SK-N-SH (cell line): ENCODE results near the gene PROSER3. TPM values are rescaled to one million over a fixed set of nuclear protein-coding genes. Genes with fewer than 3 reads are reported as not detected.

Source experiments
- CTCF ChIA-PET: fragments of 300-600, 350-600 bp; formaldehyde crosslinking; extraction: SDS; loops from one replicate; lab custom pipeline; 2021; lab: Yijun Ruan, JAX
- POLR2A ChIA-PET: fragments of 350-600 bp; sonication (Branson Sonifier 250); formaldehyde crosslinking; extraction: SDS; loops from one replicate; lab custom pipeline; 2020; ENCODE audit warnings: antibody characterized with exemption, inconsistent platforms; lab: Yijun Ruan, JAX
- DNase-seq: peaks from one replicate; pipeline ENCODE4 v3.0.0; 2012
- H2AFZ ChIP-seq: fragments of 200-600 bp; sonication (generic); 2 replicates; pipeline ENCODE4 v1.8.1; 2016; ENCODE audit warnings: antibody characterized with exemption, mild to moderate bottlenecking, low read depth
- H3F3A ChIP-seq: fragments of 200-600 bp; sonication (generic); replicated peaks from 2 replicates; pipeline ENCODE3; 2016; ENCODE audit warnings: antibody characterized with exemption, mild to moderate bottlenecking; ENCODE audit not compliant: insufficient read depth
- H3K27ac ChIP-seq, 2 experiments: fragments of 200-500 bp in 1 of 2; fragments of 200-600 bp in 1 of 2; sonication (Bioruptor generic) in 1 of 2; sonication (generic), shearing (Covaris generic) in 1 of 2; 2 replicates each; pipeline versions ENCODE4 v1.5.1 to v1.6.1; 2014 to 2016; ENCODE audit warnings: low read depth in 2 of 2, inconsistent platforms in 1 of 2, low read length in 1 of 2, mild to moderate bottlenecking in 1 of 2, mixed read lengths in 1 of 2
- H3K27me3 ChIP-seq: fragments of 200-600 bp; sonication (generic), shearing (Covaris generic); 2 replicates; pipeline ENCODE4 v1.6.1; 2016; ENCODE audit warnings: mixed run types; ENCODE audit not compliant: insufficient read depth
- H3K36me3 ChIP-seq, 2 experiments: fragments of 200-500 bp in 1 of 2; fragments of 200-600 bp in 1 of 2; sonication (Bioruptor generic) in 1 of 2; sonication (generic) in 1 of 2; replicated peaks in 1 of 2; 2 replicates each; pipeline versions ENCODE3 to v1.5.1; 2014 to 2016; ENCODE audit warnings: low read length in 1 of 2, mild to moderate bottlenecking in 1 of 2; ENCODE audit not compliant: insufficient read depth in 2 of 2, control insufficient read depth in 1 of 2
- H3K4me1 ChIP-seq, 2 experiments: fragments of 200-500 bp in 1 of 2; fragments of 200-600 bp in 1 of 2; sonication (Bioruptor generic) in 1 of 2; sonication (generic), shearing (Covaris generic) in 1 of 2; 2 replicates each; pipeline versions ENCODE4 v1.5.1 to v1.6.1; 2014 to 2016; ENCODE audit warnings: low read depth in 1 of 2, low read length in 1 of 2, mixed run types in 1 of 2; ENCODE audit not compliant: insufficient read depth in 2 of 2, control insufficient read depth in 1 of 2
- H3K4me2 ChIP-seq: fragments of 200-600 bp; sonication (generic), shearing (Covaris generic); 2 replicates; pipeline ENCODE4 v1.6.1; 2017; ENCODE audit warnings: mixed run types
- H3K4me3 ChIP-seq, 2 experiments: fragments of 200-500 bp in 1 of 2; fragments of 200-600 bp in 1 of 2; sonication (Bioruptor generic) in 1 of 2; sonication (generic), shearing (Covaris generic) in 1 of 2; 2 replicates each; pipeline versions ENCODE4 v1.5.1 to v1.8.1; 2014 to 2016; ENCODE audit warnings: low read depth in 2 of 2, inconsistent platforms in 1 of 2, low read length in 1 of 2, mild to moderate bottlenecking in 1 of 2, mixed read lengths in 1 of 2, moderate library complexity in 1 of 2
- H3K79me2 ChIP-seq: fragments of 200-600 bp; sonication (generic); 2 replicates; pipeline ENCODE4 v1.8.1; 2017; ENCODE audit warnings: mild to moderate bottlenecking; ENCODE audit not compliant: insufficient read depth
- H3K9ac ChIP-seq: fragments of 200-600 bp; sonication (generic); 2 replicates; pipeline ENCODE4 v1.6.1; 2017; ENCODE audit warnings: mixed run types
- H3K9me2 ChIP-seq: fragments of 200-600 bp; sonication (generic); 2 replicates; pipeline ENCODE4 v1.6.1; 2017; ENCODE audit warnings: mixed run types
- H3K9me3 ChIP-seq: fragments of 200-600 bp; sonication (generic); 2 replicates; pipeline ENCODE4 v1.6.1; 2017; ENCODE audit warnings: mixed run types, mild to moderate bottlenecking, moderate library complexity
- H4K20me1 ChIP-seq: fragments of 200-600 bp; sonication (generic); 2 replicates; pipeline ENCODE4 v1.6.1; 2017; ENCODE audit warnings: mild to moderate bottlenecking, mixed run types; ENCODE audit not compliant: insufficient read depth
- CHD2 ChIP-seq: fragments of 150-350 bp; IDR thresholded peaks from 2 replicates; pipeline ENCODE4 v1.6.1; 2018; ENCODE audit warnings: low read length; ENCODE audit not compliant: partially characterized antibody
- CTCF ChIP-seq: fragments of 200-600 bp; sonication (generic); IDR thresholded peaks from 2 replicates; pipeline ENCODE4 v1.6.1; 2017; ENCODE audit warnings: antibody characterized with exemption, mild to moderate bottlenecking, moderate library complexity
- EZH2phosphoT487 ChIP-seq: fragments of 200-600 bp; sonication (generic); IDR thresholded peaks from 2 replicates; pipeline ENCODE4 v1.6.1; 2017; ENCODE audit warnings: low read depth, mixed run types, mild to moderate bottlenecking, antibody characterized with exemption, moderate library complexity, borderline replicate concordance
- FOSL2 ChIP-seq: IDR thresholded peaks from 2 replicates; pipeline ENCODE4 v1.4.0; 2012; ENCODE audit warnings: low read depth, mild to moderate bottlenecking, moderate library complexity, borderline replicate concordance
- FOXM1 ChIP-seq: IDR thresholded peaks from 2 replicates; pipeline ENCODE4 v1.4.0; 2012; ENCODE audit warnings: low read depth, mild to moderate bottlenecking
- GABPA ChIP-seq: IDR thresholded peaks from 2 replicates; pipeline ENCODE4 v1.4.0; 2012; ENCODE audit warnings: low read depth, mild to moderate bottlenecking
- GATA2 ChIP-seq: sonication (generic); formaldehyde crosslinking; IDR thresholded peaks from 2 replicates; pipeline ENCODE4 v1.5.0; 2020; ENCODE audit warnings: mild to moderate bottlenecking, missing genetic modification reagents
- JUND ChIP-seq: IDR thresholded peaks from 2 replicates; pipeline ENCODE4 v1.4.0; 2012
- MEF2A ChIP-seq: IDR thresholded peaks from 2 replicates; pipeline ENCODE4 v1.4.0; 2012; ENCODE audit warnings: low read depth, borderline replicate concordance
- NFIC ChIP-seq: IDR thresholded peaks from 2 replicates; pipeline ENCODE4 v1.4.0; 2012; ENCODE audit warnings: borderline replicate concordance
- PBX3 ChIP-seq: IDR thresholded peaks from 2 replicates; pipeline ENCODE4; 2012
- RAD21 ChIP-seq: IDR thresholded peaks from 2 replicates; pipeline ENCODE4 v1.6.1; 2012; ENCODE audit warnings: mild to moderate bottlenecking, low read length
- RCOR1 ChIP-seq: fragments of 150-350 bp; IDR thresholded peaks from 2 replicates; pipeline ENCODE4 v1.6.1; 2017; ENCODE audit warnings: antibody characterized with exemption, low read length
- RFX5 ChIP-seq: IDR thresholded peaks from 2 replicates; pipeline ENCODE4 v1.6.1; 2012; ENCODE audit warnings: mild to moderate bottlenecking, improper control_type of control experiment, low read length
- SIN3A ChIP-seq: IDR thresholded peaks from 2 replicates; pipeline ENCODE4 v1.6.1; 2012; ENCODE audit warnings: low read depth, mild to moderate bottlenecking, low read length, moderate library complexity, borderline replicate concordance
- SMC3 ChIP-seq: IDR thresholded peaks from 2 replicates; pipeline ENCODE4 v1.6.1; 2012; ENCODE audit warnings: low read depth, low read length, improper control_type of control experiment
- TAF1 ChIP-seq: IDR thresholded peaks from 2 replicates; pipeline ENCODE4 v1.6.1; 2012; ENCODE audit warnings: low read depth, mild to moderate bottlenecking, low read length, moderate library complexity, borderline replicate concordance
- TCF12 ChIP-seq: IDR thresholded peaks from 2 replicates; pipeline ENCODE4 v1.4.0; 2012
- TEAD4 ChIP-seq: IDR thresholded peaks from 2 replicates; pipeline ENCODE4 v1.4.0; 2012; ENCODE audit warnings: mild to moderate bottlenecking, borderline replicate concordance; ENCODE audit not compliant: insufficient read depth
- WGBS: methylation state at CpG from one replicate; pipeline ENCODE4 v1.1.6; 2017; ENCODE audit warnings: low lambda C conversion rate; 5-methylcytosine and 5-hydroxymethylcytosine counted together
- polyA plus RNA-seq, 3 experiments: library from polyadenylated mRNA; depleted of rRNA; stranded (reverse); fragments of >200 nt; gene quantifications; 2 replicates each; pipeline ENCODE4 v1.2.3, GENCODE V29; 2012

PROSER3 gene
- polyA plus RNA-seq, 1 of the 3 experiments (the other 2 are of a cell fraction), result 12.5 TPM

- H3K79me2 ChIP-seq, result no peaks in the 10 kb centered on the region
- H3K4me2 ChIP-seq, result no peak overlapping the region
- no peaks in the 10 kb centered on the region for H3F3A ChIP-seq
- ChIA-PET POLR2A (no interaction called here), CTCF (interaction anchor here (1.4 kb wide), 1 partner anchor 10 kb away, joined by 4 read pairs; no protein-coding TSS in a partner anchor)
- H4K20me1 ChIP-seq, result no peaks in the 10 kb centered on the region
- no peaks in the 10 kb centered on the region for H3K36me3 ChIP-seq
- no peaks in the 10 kb centered on the region for H3K4me1 ChIP-seq
- H3K9me3 ChIP-seq, result no peaks in the 10 kb centered on the region
- no peak overlapping the region for H2AFZ ChIP-seq
- H3K27ac ChIP-seq, result no peak overlapping the region
- H3K4me3 ChIP-seq, result no peak overlapping the region
- H3K9ac ChIP-seq, result no peak overlapping the region
- no peaks in the 10 kb centered on the region for H3K9me2 ChIP-seq
- H3K27me3 ChIP-seq, result peaks cover 5% of the 10 kb centered on the region; the same call in 1 of the 2 replicates
- WGBS, result 61% methylated on average over 15 of the region's 18 CpGs
- TF ChIP-seq RCOR1 (no peak), RFX5 (no peak), NFIC (no peak), SMC3 (no peak), EZH2phosphoT487 (no peak), MEF2A (no peak), SIN3A (no peak), GATA2 (CRISPR knock-in tag) (no peak), CHD2 (no peak), TCF12 (no peak), GABPA (no peak), RAD21 (no peak), FOXM1 (no peak), TAF1 (no peak), FOSL2 (no peak), CTCF (no peak), TEAD4 (no peak)
- TF ChIP-seq, all 33 proteins: peak for 0
- no peak for DNase-seq
These were observed 48.6 kb downstream of the PROSER3 start for GRCh38 chr19:35806597-35806996.

GRCh38 chr19:35807633-35808032 is 49.7 kb downstream of the PROSER3 start:
- no peak for TF ChIP-seq JUND
- TF ChIP-seq PBX3, result no peak
- Histone ChIP-seq H3K9me2 (no peaks in the 10 kb centered on the region), H3K9ac (no peak overlapping the region), H3F3A (no peaks in the 10 kb centered on the region), H3K4me2 (no peak overlapping the region), H3K27me3 (peaks cover 11% of the 10 kb centered on the region; the same call in 1 of the 2 replicates), H2AFZ (no peak overlapping the region), H3K27ac (no peak overlapping the region), H3K4me3 (no peak overlapping the region), H3K79me2 (no peaks in the 10 kb centered on the region), H4K20me1 (no peaks in the 10 kb centered on the region), H3K9me3 (no peaks in the 10 kb centered on the region), H3K4me1 (no peaks in the 10 kb centered on the region), H3K36me3 (no peaks in the 10 kb centered on the region)
- ChIA-PET CTCF (interaction anchor here (0.9 to 1.4 kb wide), 2 partner anchors 9 to 11 kb away, joined by 3 to 4 read pairs; no protein-coding TSS in a partner anchor), POLR2A (no interaction called here)
- 39% methylated on average over 5 of the region's 5 CpGs for WGBS
- no peak for DNase-seq
